Measurements from ENCODE around the gene RPL36AL.
A peak's percentile ranks its signal among the peaks of the same experiment; 100 is the strongest.
"Not testable (repeated sequence)": the region's sequence is repeated elsewhere in the genome, so short reads cannot be mapped to it uniquely, and the experiment has no call there.

Gene RPL36AL

GRCh38 chr14:49619273-49619672 is 1.2 kb downstream of the RPL36AL start:
- not testable (repeated sequence) for DNase-seq (ENCODE audit: low spot score)

GRCh38 chr14:49617852-49618519 is 2.4 kb downstream of the RPL36AL start:
- DNase-seq (ENCODE audit: low spot score) = no peak

- DNase-seq (ENCODE audit: low spot score) = no peak
Measured at GRCh38 chr14:49615776-49616175, 4.7 kb downstream of the RPL36AL start.

GRCh38 chr14:49614196-49614595 is 6.2 kb downstream of the RPL36AL start:
- DNase-seq (ENCODE audit: low spot score) = no peak

GRCh38 chr14:49612671-49613070 is 7.8 kb downstream of the RPL36AL start:
- DNase-seq (ENCODE audit: low spot score) = no peak

- DNase-seq (ENCODE audit: low spot score) = no peak
Measured at GRCh38 chr14:49612251-49612650, 8.2 kb downstream of the RPL36AL start.

- DNase-seq (ENCODE audit: low spot score) = no peak
Measured at GRCh38 chr14:49607583-49607982, 12.8 kb downstream of the RPL36AL start.

- peak; percentile 71 for DNase-seq (ENCODE audit: low spot score)
Measured at GRCh38 chr14:49598485-49599300, 21.7 kb downstream of the RPL36AL start, which contains the start of gene LRR1. TSS of gene LRR1 (plus strand) at chr14:49598940. CDS start at chr14:49599021, 81 bp downstream.

- no peak for DNase-seq (ENCODE audit: low spot score)
Measured at GRCh38 chr14:49598189-49598484, 22.3 kb downstream of the RPL36AL start.

GRCh38 chr14:49594347-49595091 is 25.9 kb downstream of the RPL36AL start:
- no peak for DNase-seq (ENCODE audit: low spot score)

- no peak for DNase-seq (ENCODE audit: low spot score)
Measured at GRCh38 chr14:49593016-49593415, 27.4 kb downstream of the RPL36AL start.

GRCh38 chr14:49589387-49589786 is 31.0 kb downstream of the RPL36AL start:
- DNase-seq (ENCODE audit: low spot score) = no peak

- peak; percentile 74 for DNase-seq (ENCODE audit: low spot score)
Measured at GRCh38 chr14:49586673-49587460, 33.6 kb downstream of the RPL36AL start.

- peak; percentile 97 for DNase-seq (ENCODE audit: low spot score)
Measured at GRCh38 chr14:49585803-49586672, 34.4 kb downstream of the RPL36AL start, which contains the start of gene RPS29. TSS of gene RPS29 (minus strand) at chr14:49586380. CDS start at chr14:49586346, 34 bp downstream.

- not testable (repeated sequence) for DNase-seq (ENCODE audit: low spot score)
Measured at GRCh38 chr14:49584981-49585640, 35.3 kb downstream of the RPL36AL start.

- no peak for DNase-seq (ENCODE audit: low spot score)
Measured at GRCh38 chr14:49584058-49584457, 36.4 kb downstream of the RPL36AL start.

GRCh38 chr14:49583629-49584028 is 36.8 kb downstream of the RPL36AL start:
- no peak for DNase-seq (ENCODE audit: low spot score)

- DNase-seq (ENCODE audit: low spot score) = no peak
Measured at GRCh38 chr14:49582113-49582977, 38.1 kb downstream of the RPL36AL start.

Measured in NAMALWA (cell line).